ENCODE results near the gene UPF3B.

Gene UPF3B

DNA sequence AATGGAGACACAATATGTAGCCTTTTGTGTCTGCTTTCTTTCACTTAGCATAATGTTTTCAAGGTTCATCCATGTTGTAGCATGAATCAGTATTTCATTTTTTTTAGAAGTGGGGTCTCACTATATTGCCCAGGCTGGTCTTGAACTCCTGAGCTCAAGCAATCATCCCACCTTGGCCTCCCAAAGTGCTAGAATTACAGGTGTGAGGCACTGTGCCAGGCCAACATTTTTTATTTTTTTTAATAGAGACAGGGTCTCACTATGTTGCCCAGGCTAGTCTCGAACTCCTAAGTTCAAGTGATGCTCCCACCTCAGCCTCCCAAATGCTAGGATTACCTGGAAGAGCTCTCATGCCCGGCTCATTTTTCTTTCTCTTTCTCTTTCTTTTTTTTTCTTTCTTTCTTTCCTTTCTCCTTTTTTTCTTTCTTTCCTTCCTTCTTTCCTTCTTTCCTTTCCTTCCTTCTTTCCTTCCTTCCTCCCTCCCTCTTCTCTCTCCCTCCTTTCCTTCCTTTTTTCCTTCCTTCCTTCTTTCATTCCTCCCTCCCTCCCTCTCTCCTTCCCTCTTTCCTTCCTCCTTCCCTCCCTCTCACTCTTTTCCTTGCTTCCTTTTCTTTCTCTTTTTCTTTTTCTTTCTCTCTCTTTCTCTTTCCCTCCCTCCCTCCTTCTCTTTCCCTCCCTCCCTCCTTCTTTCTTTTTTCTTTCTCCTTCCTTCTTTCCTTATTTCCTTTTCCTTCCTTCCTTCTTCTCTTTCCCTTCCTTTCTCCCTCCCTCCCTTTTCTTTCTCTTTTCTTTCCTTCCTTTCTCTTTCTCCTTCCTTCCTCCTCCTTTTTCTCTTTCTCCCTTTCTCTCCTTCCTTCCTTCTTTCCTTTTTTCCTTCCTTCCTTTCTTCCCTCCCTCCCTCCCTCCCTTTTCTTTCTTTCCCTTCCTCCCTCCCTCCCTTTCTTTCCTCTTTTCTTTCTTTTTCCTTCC lies 51.2 kb downstream of the UPF3B start:
- CTCF ChIA-PET: interaction anchor here (0.6 kb wide), 1 partner anchor 85 kb away, joined by 4 read pairs; no protein-coding TSS in a partner anchor
- Histone ChIP-seq H3K4me1 (ENCODE audit: control insufficient read depth, insufficient read depth, low read length) (no peaks in the 10 kb centered on the region), H3K27ac (ENCODE audit: extremely low read depth, low read depth, low read length) (no peak overlapping the region), H3K36me3 (ENCODE audit: control insufficient read depth in 2 of 2, insufficient read depth in 1 of 2, low read length in 2 of 2) (no peaks in the 10 kb centered on the region; a peak in 1 of 3 replicates), H3K4me3 (ENCODE audit: low read depth, low read length) (no peak overlapping the region), H3K9me3 (ENCODE audit: control insufficient read depth, insufficient read depth, low read depth, low read length) (no peaks in the 10 kb centered on the region; the same call in 1 of the 2 replicates)
- POLR2A ChIA-PET: interaction anchor here (1.8 kb wide), 1 partner anchor 10 kb away, joined by 5 read pairs; the partner anchor contains the start of gene RPL39
- TF ChIP-seq, protein P1, sequence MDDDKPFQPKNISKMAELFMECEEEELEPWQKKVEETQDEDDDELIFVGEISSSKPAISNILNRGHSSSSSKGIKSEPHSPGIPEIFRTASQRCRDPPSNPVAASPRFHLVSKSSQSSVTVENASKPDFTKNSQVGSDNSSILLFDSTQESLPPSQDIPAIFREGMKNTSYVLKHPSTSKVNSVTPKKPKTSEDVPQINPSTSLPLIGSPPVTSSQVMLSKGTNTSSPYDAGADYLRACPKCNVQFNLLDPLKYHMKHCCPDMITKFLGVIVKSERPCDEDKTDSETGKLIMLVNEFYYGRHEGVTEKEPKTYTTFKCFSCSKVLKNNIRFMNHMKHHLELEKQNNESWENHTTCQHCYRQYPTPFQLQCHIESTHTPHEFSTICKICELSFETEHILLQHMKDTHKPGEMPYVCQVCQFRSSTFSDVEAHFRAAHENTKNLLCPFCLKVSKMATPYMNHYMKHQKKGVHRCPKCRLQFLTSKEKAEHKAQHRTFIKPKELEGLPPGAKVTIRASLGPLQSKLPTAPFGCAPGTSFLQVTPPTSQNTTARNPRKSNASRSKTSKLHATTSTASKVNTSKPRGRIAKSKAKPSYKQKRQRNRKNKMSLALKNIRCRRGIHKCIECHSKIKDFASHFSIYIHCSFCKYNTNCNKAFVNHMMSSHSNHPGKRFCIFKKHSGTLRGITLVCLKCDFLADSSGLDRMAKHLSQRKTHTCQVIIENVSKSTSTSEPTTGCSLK (tag by site-specific recombination; IDR thresholded peaks at IDR 0.05): no peak
- peak; percentile 98 for TF ChIP-seq ZNF366 (tag by site-specific recombination; conservative IDR thresholded peaks at IDR 0.05)
- TF ChIP-seq, protein P2, sequence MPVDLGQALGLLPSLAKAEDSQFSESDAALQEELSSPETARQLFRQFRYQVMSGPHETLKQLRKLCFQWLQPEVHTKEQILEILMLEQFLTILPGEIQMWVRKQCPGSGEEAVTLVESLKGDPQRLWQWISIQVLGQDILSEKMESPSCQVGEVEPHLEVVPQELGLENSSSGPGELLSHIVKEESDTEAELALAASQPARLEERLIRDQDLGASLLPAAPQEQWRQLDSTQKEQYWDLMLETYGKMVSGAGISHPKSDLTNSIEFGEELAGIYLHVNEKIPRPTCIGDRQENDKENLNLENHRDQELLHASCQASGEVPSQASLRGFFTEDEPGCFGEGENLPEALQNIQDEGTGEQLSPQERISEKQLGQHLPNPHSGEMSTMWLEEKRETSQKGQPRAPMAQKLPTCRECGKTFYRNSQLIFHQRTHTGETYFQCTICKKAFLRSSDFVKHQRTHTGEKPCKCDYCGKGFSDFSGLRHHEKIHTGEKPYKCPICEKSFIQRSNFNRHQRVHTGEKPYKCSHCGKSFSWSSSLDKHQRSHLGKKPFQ (tag by site-specific recombination; IDR thresholded peaks at IDR 0.05): no peak
- TF ChIP-seq ZNF155 (tag by site-specific recombination; IDR thresholded peaks at IDR 0.05): no peak
- no peak for TF ChIP-seq ZNF214 (tag by site-specific recombination; IDR thresholded peaks at IDR 0.05; ENCODE audit: borderline replicate concordance)
- TF ChIP-seq ZNF433 (tag by site-specific recombination; IDR thresholded peaks at IDR 0.05; ENCODE audit: low read depth): peak; percentile 13; the same call in 1 of the 2 replicates
- TF ChIP-seq, protein P3, sequence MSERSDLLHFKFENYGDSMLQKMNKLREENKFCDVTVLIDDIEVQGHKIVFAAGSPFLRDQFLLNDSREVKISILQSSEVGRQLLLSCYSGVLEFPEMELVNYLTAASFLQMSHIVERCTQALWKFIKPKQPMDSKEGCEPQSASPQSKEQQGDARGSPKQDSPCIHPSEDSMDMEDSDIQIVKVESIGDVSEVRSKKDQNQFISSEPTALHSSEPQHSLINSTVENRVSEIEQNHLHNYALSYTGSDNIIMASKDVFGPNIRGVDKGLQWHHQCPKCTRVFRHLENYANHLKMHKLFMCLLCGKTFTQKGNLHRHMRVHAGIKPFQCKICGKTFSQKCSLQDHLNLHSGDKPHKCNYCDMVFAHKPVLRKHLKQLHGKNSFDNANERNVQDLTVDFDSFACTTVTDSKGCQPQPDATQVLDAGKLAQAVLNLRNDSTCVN (tag by site-specific recombination; optimal IDR thresholded peaks at IDR 0.05): no peak
- no peak for TF ChIP-seq ZFP37 (tag by site-specific recombination; IDR thresholded peaks at IDR 0.05)
- no peak for TF ChIP-seq ZNF792 (tag by site-specific recombination; IDR thresholded peaks at IDR 0.05)
- no peak for TF ChIP-seq ZBTB21 (tag by site-specific recombination; IDR thresholded peaks at IDR 0.05)
- TF ChIP-seq EGR2 (tag by site-specific recombination; IDR thresholded peaks at IDR 0.05; ENCODE audit: low read depth): no peak
- TF ChIP-seq PRDM1 (tag by site-specific recombination; IDR thresholded peaks at IDR 0.05): peak; percentile 98
- TF ChIP-seq ZNF624 (tag by site-specific recombination; IDR thresholded peaks at IDR 0.05): no peak
- TF ChIP-seq ZNF335 (tag by site-specific recombination; conservative IDR thresholded peaks at IDR 0.05): no peak
- TF ChIP-seq FEZF1 (tag by site-specific recombination; IDR thresholded peaks at IDR 0.05): no peak
- TF ChIP-seq ZBTB11 (tag by site-specific recombination; conservative IDR thresholded peaks at IDR 0.05; ENCODE audit: low read depth): no peak
- TF ChIP-seq ZIC2 (tag by site-specific recombination; IDR thresholded peaks at IDR 0.05): no peak
- TF ChIP-seq ZNF423 (tag by site-specific recombination; IDR thresholded peaks at IDR 0.05): no peak
- peak; percentile 92 for TF ChIP-seq ZNF121 (tag by site-specific recombination; IDR thresholded peaks at IDR 0.05)
- TF ChIP-seq SETDB1 (IDR thresholded peaks at IDR 0.05; ENCODE audit: insufficient read length, low read length): no peak
- TF ChIP-seq TCF7L2 (IDR thresholded peaks at IDR 0.05; ENCODE audit: borderline replicate concordance, low read depth, low read length): no peak
